Memory B cell (primary cell): ENCODE measurements around the gene SOWAHD.
A peak's percentile ranks its signal among the peaks of the same experiment; 100 is the strongest.
"Not testable (repeated sequence)": the region's sequence is repeated elsewhere in the genome, so short reads cannot be mapped to it uniquely, and the experiment has no call there.

Source experiments
- ATAC-seq: fragments of 150-1000 bp; cut with Tn5 transposase; 2 replicates; pipeline ENCODE4 v1.10.0; 2021; ENCODE audit warnings: low read depth, mild to moderate bottlenecking, moderate library complexity
- DNase-seq, 2 donors: peaks; one replicate each; pipeline ENCODE4 v3.0.0; 2022; ENCODE audit warnings: low spot score in 2 of 2
- H3K27ac Mint-ChIP-seq: one replicate; pipeline ENCODE4 v1.8.0; 2022; ENCODE audit warnings: mild to moderate bottlenecking, moderate library complexity, mixed read lengths
- H3K27me3 Mint-ChIP-seq: one replicate; pipeline ENCODE4 v1.8.0; 2022; ENCODE audit warnings: mixed read lengths
- H3K36me3 Mint-ChIP-seq: one replicate; pipeline ENCODE4 v1.8.0; 2022; ENCODE audit warnings: mild to moderate bottlenecking, mixed read lengths
- H3K4me1 Mint-ChIP-seq: one replicate; pipeline ENCODE4 v1.8.0; 2022; ENCODE audit warnings: mixed read lengths
- H3K4me3 Mint-ChIP-seq: one replicate; pipeline ENCODE4 v1.8.0; 2022; ENCODE audit warnings: mild to moderate bottlenecking, moderate library complexity, mixed read lengths
- H3K9me3 Mint-ChIP-seq: one replicate; pipeline ENCODE4 v1.8.0; 2022; ENCODE audit warnings: mixed read lengths

The SOWAHD gene

DNA sequence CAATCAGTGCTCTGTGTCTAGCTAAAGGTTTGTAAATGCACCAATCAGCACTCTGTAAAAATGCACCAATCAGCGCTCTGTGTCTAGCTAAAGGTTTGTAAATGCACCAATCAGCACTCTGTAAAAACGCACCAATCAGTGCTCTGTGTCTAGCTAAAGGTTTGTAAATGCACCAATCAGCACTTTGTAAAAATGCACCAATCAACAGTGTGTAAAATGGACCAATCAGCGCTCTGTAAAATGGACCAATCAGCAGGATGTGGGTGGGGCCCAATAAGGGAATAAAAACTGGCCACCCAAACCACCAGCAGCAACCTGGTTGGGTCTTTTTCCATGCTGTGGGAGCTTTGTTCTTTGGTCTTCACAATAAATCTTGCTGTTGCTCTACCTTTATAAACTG, 11.0 kb downstream of the SOWAHD start:
- not testable (repeated sequence) for H3K9me3 Mint-ChIP-seq, H3K36me3 Mint-ChIP-seq, H3K27me3 Mint-ChIP-seq, H3K27ac Mint-ChIP-seq, DNase-seq, ATAC-seq, H3K4me3 Mint-ChIP-seq, H3K4me1 Mint-ChIP-seq

DNA sequence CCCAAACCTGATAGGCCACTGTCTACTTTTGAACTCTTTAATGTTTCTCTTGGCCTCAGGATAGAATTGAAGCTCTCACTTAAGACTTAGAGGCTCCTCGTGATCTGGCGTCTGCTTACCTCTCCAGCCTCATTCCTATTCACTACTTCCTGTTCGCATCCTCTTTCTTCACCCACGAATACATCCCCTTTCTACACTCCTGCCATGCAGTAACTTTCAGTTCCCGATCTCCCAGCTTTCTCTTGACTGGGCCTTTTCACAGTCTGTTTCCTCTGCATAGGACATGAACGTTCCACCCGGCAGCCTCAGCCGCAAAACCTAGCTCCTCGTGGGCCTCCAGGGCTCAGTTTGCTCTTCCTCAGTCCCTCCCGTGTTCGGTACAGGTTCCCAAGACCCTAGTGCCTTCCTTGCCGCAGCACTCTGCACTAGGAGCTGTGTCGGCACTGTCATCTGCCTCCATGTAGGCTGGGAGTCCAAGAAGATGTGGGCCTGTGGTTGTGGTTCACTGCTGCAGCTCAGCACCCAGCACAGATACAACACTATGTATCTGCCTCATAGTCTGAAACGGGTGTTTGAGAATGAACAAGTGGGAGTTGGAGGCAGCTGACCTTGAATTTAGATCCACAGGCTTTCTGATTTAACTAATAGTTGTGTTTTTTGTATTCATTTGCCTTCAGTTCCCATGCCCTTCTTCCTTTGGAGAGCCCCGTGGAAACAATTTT, 17.3 kb downstream of the SOWAHD start:
- DNase-seq: no peak
- H3K36me3 Mint-ChIP-seq: peaks cover under 1% of the 10 kb centered on the region

DNA sequence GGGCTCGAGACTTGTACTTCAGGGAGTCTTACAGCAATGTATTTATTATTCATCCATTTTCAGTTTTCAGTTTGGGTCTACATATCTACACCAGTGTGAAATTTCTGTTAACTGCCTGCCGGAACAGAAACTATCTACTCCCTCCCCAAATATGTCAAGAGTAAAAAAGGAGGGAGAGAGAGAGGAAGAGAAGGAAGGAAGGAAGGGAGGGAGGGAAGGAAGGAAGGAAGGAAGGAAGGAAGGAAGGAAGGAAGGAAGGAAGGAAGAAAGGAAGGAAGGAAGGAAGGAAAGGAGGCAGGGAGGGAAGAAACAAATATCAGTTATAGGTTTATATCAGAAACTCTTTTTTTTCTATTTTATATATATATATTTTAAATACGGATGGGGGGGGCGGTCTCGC, 20.4 kb downstream of the SOWAHD start:
- DNase-seq (no peak), ATAC-seq (no peak)
- Mint-ChIP-seq H3K4me3 (no peak overlapping the region), H3K27me3 (no peaks in the 10 kb centered on the region), H3K9me3 (no peaks in the 10 kb centered on the region), H3K36me3 (peaks cover 11% of the 10 kb centered on the region), H3K4me1 (peaks cover 18% of the 10 kb centered on the region), H3K27ac (no peak overlapping the region)

More for the DNA sequence above, 17.3 kb downstream of the SOWAHD start:
- peak; percentile 37 for ATAC-seq
- Mint-ChIP-seq H3K27ac (peak overlapping the region; percentile 85), H3K27me3 (no peaks in the 10 kb centered on the region), H3K4me3 (peak overlapping the region; percentile 75), H3K4me1 (peaks cover 11% of the 10 kb centered on the region), H3K9me3 (no peaks in the 10 kb centered on the region)

DNA sequence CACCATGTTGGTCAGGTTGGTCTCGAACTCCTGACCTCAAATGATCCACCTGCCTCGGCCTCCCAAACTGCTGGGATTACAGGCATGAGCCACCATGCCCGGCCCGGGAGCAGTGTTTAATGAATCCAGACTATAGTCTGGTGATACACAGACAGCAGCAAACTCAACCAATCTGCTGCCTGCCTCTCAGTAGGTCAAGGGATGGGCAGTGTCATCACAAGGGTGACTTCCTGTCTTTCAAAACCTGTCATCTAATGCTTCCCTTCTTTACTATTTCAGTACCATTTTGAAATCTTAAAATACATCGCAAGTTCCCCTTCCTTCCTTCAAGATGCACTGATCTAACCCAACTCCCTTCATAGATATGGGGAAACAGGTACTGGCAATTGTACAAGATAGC, 24.6 kb downstream of the SOWAHD start:
- DNase-seq: no peak
- Mint-ChIP-seq H3K36me3 (peaks cover 15% of the 10 kb centered on the region), H3K4me3 (no peak overlapping the region), H3K4me1 (peaks cover 20% of the 10 kb centered on the region), H3K27me3 (no peaks in the 10 kb centered on the region), H3K9me3 (no peaks in the 10 kb centered on the region), H3K27ac (peak overlapping the region; percentile 45)
- ATAC-seq: no peak

DNA sequence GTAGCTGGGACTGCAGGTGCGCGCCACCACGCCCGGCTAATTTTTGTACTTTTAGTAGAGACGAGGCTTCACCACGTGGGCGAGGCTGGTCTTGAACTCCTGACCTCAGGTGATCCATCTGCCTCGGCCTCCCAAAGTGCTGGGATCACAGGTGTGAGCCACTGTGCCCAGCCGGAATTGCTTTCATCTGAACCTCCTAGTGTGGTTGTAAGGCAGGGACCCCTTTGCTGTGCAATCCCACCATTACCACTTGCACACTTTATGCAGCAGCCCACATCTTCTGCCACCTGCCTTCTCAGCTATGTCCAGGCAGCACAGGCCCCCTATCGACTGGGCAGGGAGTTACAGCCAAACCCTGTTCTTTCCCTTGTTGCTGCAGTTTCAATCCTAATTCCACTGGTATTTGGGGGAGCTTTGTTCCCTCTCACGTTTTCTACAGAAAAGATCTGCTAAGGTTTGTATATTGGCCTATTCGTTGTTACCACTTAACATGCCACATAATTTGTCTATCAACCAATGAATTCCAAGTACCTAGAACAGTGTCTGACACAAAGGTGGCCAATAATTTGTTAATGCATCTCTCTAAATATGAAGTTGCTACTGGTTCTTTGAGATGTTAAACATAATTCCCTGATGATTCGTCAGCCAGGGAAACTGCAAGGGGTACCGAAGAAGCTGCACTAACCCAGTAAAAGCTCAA, 26.5 kb downstream of the SOWAHD start:
- Mint-ChIP-seq H3K36me3 (peaks cover 17% of the 10 kb centered on the region), H3K4me1 (peaks cover 22% of the 10 kb centered on the region), H3K27ac (peak overlapping the region; percentile 75), H3K4me3 (no peak overlapping the region), H3K27me3 (no peaks in the 10 kb centered on the region), H3K9me3 (no peaks in the 10 kb centered on the region)
- DNase-seq: peak; percentile 39 to 46
- peak; percentile 73 for ATAC-seq

DNA sequence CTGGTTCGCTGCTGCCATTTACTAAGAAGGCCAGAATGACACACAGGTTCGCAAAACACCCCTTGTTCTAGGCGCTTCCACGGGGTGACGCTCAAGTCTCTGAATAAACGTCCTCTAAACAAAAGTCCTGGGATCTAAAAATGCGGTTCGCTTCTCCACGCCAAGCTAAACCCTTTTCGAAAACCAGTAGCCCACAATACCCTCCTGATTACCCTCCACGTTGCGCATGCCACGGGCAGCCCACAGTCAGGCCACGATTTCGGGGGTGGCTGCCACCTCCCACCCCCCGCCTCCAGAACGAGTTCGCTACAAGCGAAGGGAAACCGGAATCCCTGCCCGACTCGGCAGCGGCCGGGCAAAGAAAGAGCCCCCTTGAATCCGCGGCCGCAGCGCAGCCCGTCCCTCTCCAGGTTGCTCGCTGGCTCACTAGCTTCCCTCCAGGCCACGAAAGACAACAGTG, 32.6 kb downstream of the SOWAHD start:
- Mint-ChIP-seq H3K27me3 (no peaks in the 10 kb centered on the region), H3K36me3 (peaks cover 2% of the 10 kb centered on the region), H3K9me3 (no peaks in the 10 kb centered on the region), H3K4me1 (peaks cover 7% of the 10 kb centered on the region), H3K27ac (peak overlapping the region; percentile 94), H3K4me3 (peak overlapping the region; percentile 95)
- peak in 1 of 2 donors; percentile 24 for DNase-seq
- ATAC-seq: peak; percentile 25

DNA sequence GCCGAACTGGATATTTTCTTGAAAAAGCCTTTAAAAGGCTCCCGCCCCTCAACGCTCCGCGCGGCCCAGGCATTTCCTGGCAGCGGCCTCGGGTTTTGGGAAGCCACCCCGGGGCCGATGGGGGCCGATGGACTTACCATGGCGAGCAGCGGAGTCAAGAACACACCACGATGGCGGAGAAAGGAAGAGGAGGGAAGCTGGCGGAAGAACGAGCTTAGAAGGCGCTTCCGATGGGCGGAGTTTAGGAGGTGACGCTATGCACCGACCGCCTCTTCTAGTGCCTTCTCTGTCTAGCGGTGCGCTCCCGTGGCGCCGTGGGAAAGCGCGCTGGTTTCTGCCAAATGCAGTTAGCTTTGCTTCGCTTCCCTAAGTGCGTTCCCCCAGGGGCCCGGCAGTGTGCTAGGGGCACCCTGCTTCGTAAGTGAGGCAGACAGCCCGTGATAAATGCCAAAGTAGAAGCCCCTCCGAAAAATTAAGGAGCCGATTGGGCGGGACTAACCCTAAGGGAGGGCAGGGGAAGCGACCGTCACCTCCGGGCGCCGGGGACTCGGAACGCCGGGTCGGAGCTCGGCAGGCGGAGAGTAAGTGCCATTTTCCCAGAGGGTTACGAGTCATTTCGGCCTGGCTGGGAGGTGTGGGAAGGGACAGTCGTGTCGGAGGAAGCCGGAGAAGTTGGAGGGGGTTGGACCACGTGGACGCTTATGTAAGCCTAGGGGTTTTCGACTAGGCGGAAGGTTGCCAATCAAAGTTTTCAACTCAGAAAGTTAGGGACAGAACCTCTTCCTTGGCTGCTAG, 33.2 kb downstream of the SOWAHD start, which contains the start of gene RPL39:
RPL39 (minus strand) TSS at position 194 of the 795 bp plus-strand sequence; CDS start at position 140, 54 bp downstream.
- peak within 1 kb of the TSS; percentile 94 for H3K27ac Mint-ChIP-seq
- ATAC-seq: peak; percentile 89
- peak within 1 kb of the TSS; percentile 95 for H3K4me3 Mint-ChIP-seq
- H3K36me3 Mint-ChIP-seq: peaks cover 2% of the 10 kb centered on the region
- H3K27me3 Mint-ChIP-seq: no peaks in the 10 kb centered on the region
- peaks cover 7% of the 10 kb centered on the region for H3K4me1 Mint-ChIP-seq
- peak; percentile 63 to 65 for DNase-seq
- H3K9me3 Mint-ChIP-seq: no peaks in the 10 kb centered on the region

DNA sequence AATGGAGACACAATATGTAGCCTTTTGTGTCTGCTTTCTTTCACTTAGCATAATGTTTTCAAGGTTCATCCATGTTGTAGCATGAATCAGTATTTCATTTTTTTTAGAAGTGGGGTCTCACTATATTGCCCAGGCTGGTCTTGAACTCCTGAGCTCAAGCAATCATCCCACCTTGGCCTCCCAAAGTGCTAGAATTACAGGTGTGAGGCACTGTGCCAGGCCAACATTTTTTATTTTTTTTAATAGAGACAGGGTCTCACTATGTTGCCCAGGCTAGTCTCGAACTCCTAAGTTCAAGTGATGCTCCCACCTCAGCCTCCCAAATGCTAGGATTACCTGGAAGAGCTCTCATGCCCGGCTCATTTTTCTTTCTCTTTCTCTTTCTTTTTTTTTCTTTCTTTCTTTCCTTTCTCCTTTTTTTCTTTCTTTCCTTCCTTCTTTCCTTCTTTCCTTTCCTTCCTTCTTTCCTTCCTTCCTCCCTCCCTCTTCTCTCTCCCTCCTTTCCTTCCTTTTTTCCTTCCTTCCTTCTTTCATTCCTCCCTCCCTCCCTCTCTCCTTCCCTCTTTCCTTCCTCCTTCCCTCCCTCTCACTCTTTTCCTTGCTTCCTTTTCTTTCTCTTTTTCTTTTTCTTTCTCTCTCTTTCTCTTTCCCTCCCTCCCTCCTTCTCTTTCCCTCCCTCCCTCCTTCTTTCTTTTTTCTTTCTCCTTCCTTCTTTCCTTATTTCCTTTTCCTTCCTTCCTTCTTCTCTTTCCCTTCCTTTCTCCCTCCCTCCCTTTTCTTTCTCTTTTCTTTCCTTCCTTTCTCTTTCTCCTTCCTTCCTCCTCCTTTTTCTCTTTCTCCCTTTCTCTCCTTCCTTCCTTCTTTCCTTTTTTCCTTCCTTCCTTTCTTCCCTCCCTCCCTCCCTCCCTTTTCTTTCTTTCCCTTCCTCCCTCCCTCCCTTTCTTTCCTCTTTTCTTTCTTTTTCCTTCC, 43.1 kb downstream of the SOWAHD start:
- ATAC-seq (no peak), DNase-seq (no peak)
- no peaks in the 10 kb centered on the region for H3K9me3 Mint-ChIP-seq
- no peak overlapping the region for H3K27ac Mint-ChIP-seq
- H3K27me3 Mint-ChIP-seq: no peaks in the 10 kb centered on the region
- H3K4me1 Mint-ChIP-seq: no peaks in the 10 kb centered on the region
- H3K36me3 Mint-ChIP-seq: peaks cover 2% of the 10 kb centered on the region
- H3K4me3 Mint-ChIP-seq: no peak overlapping the region

DNA sequence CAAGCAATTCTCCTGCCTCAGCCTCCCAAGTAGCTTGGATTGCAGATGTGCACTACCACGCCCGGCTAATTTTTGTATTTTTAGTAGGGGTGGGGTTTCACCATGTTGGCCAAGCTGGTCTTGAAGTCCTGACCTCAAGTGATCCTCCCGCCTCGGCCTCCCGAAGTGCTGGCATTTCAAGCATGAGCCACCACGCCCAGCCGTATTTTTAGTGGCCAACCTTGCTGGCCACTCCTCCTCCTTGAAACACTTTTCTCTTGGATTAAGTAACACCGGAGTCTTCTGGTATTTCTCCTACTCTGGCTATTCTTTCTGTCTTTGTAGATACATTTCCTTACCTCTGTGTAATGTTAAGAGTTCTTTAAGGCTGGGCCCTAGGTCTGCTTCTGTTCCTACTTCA, 44.2 kb downstream of the SOWAHD start:
- H3K27me3 Mint-ChIP-seq: no peaks in the 10 kb centered on the region
- no peak for ATAC-seq
- no peaks in the 10 kb centered on the region for H3K9me3 Mint-ChIP-seq
- H3K27ac Mint-ChIP-seq: no peak overlapping the region
- DNase-seq: no peak
- no peak overlapping the region for H3K4me3 Mint-ChIP-seq
- peaks cover 5% of the 10 kb centered on the region for H3K36me3 Mint-ChIP-seq
- peaks cover 2% of the 10 kb centered on the region for H3K4me1 Mint-ChIP-seq

DNA sequence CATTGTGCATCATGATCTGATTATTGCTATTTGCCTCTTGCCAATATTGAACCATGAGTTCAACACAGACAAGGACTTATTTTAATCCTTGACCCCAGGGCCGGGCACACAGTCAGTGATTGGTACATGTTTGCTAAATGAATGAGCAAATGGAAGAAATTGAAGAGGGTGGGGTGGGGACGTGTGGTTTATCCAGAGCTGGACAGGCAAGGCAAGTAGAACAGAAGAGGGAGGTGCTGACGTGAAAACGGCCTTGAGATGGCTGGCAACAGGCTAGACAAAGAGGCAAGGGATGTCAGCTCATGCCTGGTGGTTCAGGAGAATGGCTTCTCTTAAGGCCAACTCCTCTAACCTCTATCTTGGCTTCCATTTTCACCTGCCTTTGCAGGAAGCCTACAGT, 50.1 kb downstream of the SOWAHD start:
- H3K36me3 Mint-ChIP-seq, H3K4me1 Mint-ChIP-seq, H3K9me3 Mint-ChIP-seq, ATAC-seq, H3K27ac Mint-ChIP-seq, H3K4me3 Mint-ChIP-seq, DNase-seq, H3K27me3 Mint-ChIP-seq: not testable (repeated sequence)

DNA sequence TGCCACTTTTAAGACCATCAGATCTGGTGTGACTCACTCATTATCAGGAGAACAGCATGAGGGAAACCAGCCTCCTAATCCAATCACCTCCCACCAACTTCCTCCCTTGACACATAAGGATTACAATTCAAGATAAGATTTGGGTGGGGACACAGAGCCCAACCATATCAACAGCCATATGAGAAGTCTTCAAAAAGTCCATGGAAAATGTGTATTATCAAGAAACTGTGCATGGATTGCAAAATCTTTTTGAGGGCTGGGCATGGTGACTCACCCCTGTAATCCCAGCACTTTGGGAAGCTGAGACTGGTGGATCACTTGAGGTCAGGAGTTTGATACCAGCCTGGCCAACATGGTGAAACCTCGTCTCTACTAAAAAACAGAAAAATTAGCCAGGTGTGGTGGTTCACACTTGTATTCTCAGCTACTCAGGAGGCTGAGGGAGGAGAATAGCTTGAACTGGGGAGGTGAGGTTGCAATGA, 50.8 kb downstream of the SOWAHD start:
- DNase-seq (no peak), ATAC-seq (no peak)
- Mint-ChIP-seq H3K4me3 (no peak overlapping the region), H3K36me3 (peaks cover 4% of the 10 kb centered on the region), H3K27me3 (no peaks in the 10 kb centered on the region), H3K4me1 (peaks cover 2% of the 10 kb centered on the region), H3K27ac (no peak overlapping the region), H3K9me3 (no peaks in the 10 kb centered on the region)
